ENCODE data around the gene ANKS1A. TPM values are rescaled to one million over a fixed set of nuclear protein-coding genes. Genes with fewer than 3 reads are reported as not detected.
A peak's percentile ranks its signal among the peaks of the same experiment; 100 is the strongest.

ANKS1A gene
- polyA plus RNA-seq, 4 donors, result 6.5 to 29.9 (median 10.8) TPM

- 90 to 91% (median 91%) methylated on average over 19 to 21 of the region's 21 CpGs for WGBS, 3 donors
- H3K4me1 ChIP-seq (ENCODE audit: control insufficient read depth in 3 of 3, insufficient read depth in 2 of 3, low read depth in 1 of 3, low read length in 2 of 3), result no peaks in the 10 kb centered on the region
- no peaks in the 10 kb centered on the region for H3K9me3 ChIP-seq (ENCODE audit: control insufficient read depth in 2 of 2, insufficient read depth in 1 of 2, low read depth in 1 of 2, low read length in 1 of 2)
- no peaks in the 10 kb centered on the region for H3K27me3 ChIP-seq (ENCODE audit: control insufficient read depth in 3 of 3, insufficient read depth in 3 of 3, low read length in 3 of 3)
- peaks cover 5 to 99% (median 10%) of the 10 kb centered on the region in 3 donors for H3K36me3 ChIP-seq (ENCODE audit: control insufficient read depth in 3 of 3, insufficient read depth in 2 of 3, low read depth in 1 of 3, low read length in 3 of 3)
- H3K4me3 ChIP-seq (ENCODE audit: low read depth in 1 of 3, low read length in 3 of 3), result no peak overlapping the region
- DNase-seq (no peak), FAIRE-seq (no peak)
- H3K27ac ChIP-seq (ENCODE audit: low read depth in 1 of 3, low read length in 2 of 3), result no peak overlapping the region
These were observed 191.9 kb downstream of the ANKS1A start for GRCh38 chr6:35080821-35081425.

- no peak overlapping the region for H3K27ac ChIP-seq (ENCODE audit: low read depth in 1 of 3, low read length in 2 of 3)
- no peaks in the 10 kb centered on the region for H3K27me3 ChIP-seq (ENCODE audit: control insufficient read depth in 3 of 3, insufficient read depth in 3 of 3, low read length in 3 of 3)
- no peaks in the 10 kb centered on the region for H3K9me3 ChIP-seq (ENCODE audit: control insufficient read depth in 2 of 2, insufficient read depth in 1 of 2, low read depth in 1 of 2, low read length in 1 of 2)
- DNase-seq, result no peak
- WGBS, 3 donors, result 61 to 69% (median 65%) methylated on average over 13 of the region's 13 CpGs
- no peak overlapping the region for H3K4me3 ChIP-seq (ENCODE audit: low read depth in 1 of 3, low read length in 3 of 3)
- H3K4me1 ChIP-seq (ENCODE audit: control insufficient read depth in 3 of 3, insufficient read depth in 2 of 3, low read depth in 1 of 3, low read length in 2 of 3), result no peaks in the 10 kb centered on the region
- FAIRE-seq, result no peak
- H3K36me3 ChIP-seq (ENCODE audit: control insufficient read depth in 3 of 3, insufficient read depth in 2 of 3, low read depth in 1 of 3, low read length in 3 of 3), result peaks cover 5 to 100% (median 15%) of the 10 kb centered on the region in 3 donors
These were observed 192.4 kb downstream of the ANKS1A start for GRCh38 chr6:35081426-35081851.

- Histone ChIP-seq H3K27ac (ENCODE audit: low read depth in 1 of 3, low read length in 2 of 3) (no peak overlapping the region), H3K36me3 (ENCODE audit: control insufficient read depth in 3 of 3, insufficient read depth in 2 of 3, low read depth in 1 of 3, low read length in 3 of 3) (peaks cover 5 to 100% (median 16%) of the 10 kb centered on the region in 3 donors), H3K4me1 (ENCODE audit: control insufficient read depth in 3 of 3, insufficient read depth in 2 of 3, low read depth in 1 of 3, low read length in 2 of 3) (no peaks in the 10 kb centered on the region), H3K4me3 (ENCODE audit: low read depth in 1 of 3, low read length in 3 of 3) (no peak overlapping the region), H3K9me3 (ENCODE audit: control insufficient read depth in 2 of 2, insufficient read depth in 1 of 2, low read depth in 1 of 2, low read length in 1 of 2) (no peaks in the 10 kb centered on the region), H3K27me3 (ENCODE audit: control insufficient read depth in 3 of 3, insufficient read depth in 3 of 3, low read length in 3 of 3) (no peaks in the 10 kb centered on the region)
- no peak for DNase-seq
- 78 to 87% (median 84%) methylated on average over 19 of the region's 19 CpGs for WGBS, 3 donors
- no peak for FAIRE-seq
These were observed 193.1 kb downstream of the ANKS1A start for GRCh38 chr6:35082046-35082732.

- Histone ChIP-seq H3K9me3 (ENCODE audit: control insufficient read depth in 2 of 2, insufficient read depth in 1 of 2, low read depth in 1 of 2, low read length in 1 of 2) (no peaks in the 10 kb centered on the region), H3K27me3 (ENCODE audit: control insufficient read depth in 3 of 3, insufficient read depth in 3 of 3, low read length in 3 of 3) (no peaks in the 10 kb centered on the region), H3K4me3 (ENCODE audit: low read depth in 1 of 3, low read length in 3 of 3) (no peak overlapping the region), H3K36me3 (ENCODE audit: control insufficient read depth in 3 of 3, insufficient read depth in 2 of 3, low read depth in 1 of 3, low read length in 3 of 3) (peaks cover 5 to 100% (median 16%) of the 10 kb centered on the region in 3 donors), H3K27ac (ENCODE audit: low read depth in 1 of 3, low read length in 2 of 3) (no peak overlapping the region), H3K4me1 (ENCODE audit: control insufficient read depth in 3 of 3, insufficient read depth in 2 of 3, low read depth in 1 of 3, low read length in 2 of 3) (no peaks in the 10 kb centered on the region)
- WGBS, 3 donors, result 94 to 96% (median 95%) methylated on average over 13 of the region's 13 CpGs
- no peak for DNase-seq
- FAIRE-seq, result no peak
These were observed 193.8 kb downstream of the ANKS1A start for GRCh38 chr6:35082733-35083403.

- DNase-seq (peak; percentile 41 to 43), FAIRE-seq (no peak)
- H3K4me1 ChIP-seq (ENCODE audit: control insufficient read depth in 3 of 3, insufficient read depth in 2 of 3, low read depth in 1 of 3, low read length in 2 of 3), result no peaks in the 10 kb centered on the region
These were observed 194.5 kb downstream of the ANKS1A start for GRCh38 chr6:35083507-35083906.

GRCh38 chr6:35084041-35084491 lies 195.0 kb downstream of the ANKS1A start:
- DNase-seq (no peak), FAIRE-seq (no peak)
- Histone ChIP-seq H3K27me3 (ENCODE audit: control insufficient read depth in 3 of 3, insufficient read depth in 3 of 3, low read length in 3 of 3) (no peaks in the 10 kb centered on the region), H3K4me3 (ENCODE audit: low read depth in 1 of 3, low read length in 3 of 3) (no peak overlapping the region), H3K4me1 (ENCODE audit: control insufficient read depth in 3 of 3, insufficient read depth in 2 of 3, low read depth in 1 of 3, low read length in 2 of 3) (no peaks in the 10 kb centered on the region), H3K9me3 (ENCODE audit: control insufficient read depth in 2 of 2, insufficient read depth in 1 of 2, low read depth in 1 of 2, low read length in 1 of 2) (no peaks in the 10 kb centered on the region), H3K36me3 (ENCODE audit: control insufficient read depth in 3 of 3, insufficient read depth in 2 of 3, low read depth in 1 of 3, low read length in 3 of 3) (peaks cover 8 to 100% (median 16%) of the 10 kb centered on the region in 3 donors), H3K27ac (ENCODE audit: low read depth in 1 of 3, low read length in 2 of 3) (no peak overlapping the region)
- 85 to 88% (median 86%) methylated on average over 14 of the region's 14 CpGs for WGBS, 3 donors

More at GRCh38 chr6:35083507-35083906, 194.5 kb downstream of the ANKS1A start:
- Histone ChIP-seq H3K27ac (ENCODE audit: low read depth in 1 of 3, low read length in 2 of 3) (no peak overlapping the region), H3K27me3 (ENCODE audit: control insufficient read depth in 3 of 3, insufficient read depth in 3 of 3, low read length in 3 of 3) (no peaks in the 10 kb centered on the region), H3K36me3 (ENCODE audit: control insufficient read depth in 3 of 3, insufficient read depth in 2 of 3, low read depth in 1 of 3, low read length in 3 of 3) (peaks cover 6 to 100% (median 16%) of the 10 kb centered on the region in 3 donors), H3K4me3 (ENCODE audit: low read depth in 1 of 3, low read length in 3 of 3) (no peak overlapping the region), H3K9me3 (ENCODE audit: control insufficient read depth in 2 of 2, insufficient read depth in 1 of 2, low read depth in 1 of 2, low read length in 1 of 2) (no peaks in the 10 kb centered on the region)
- WGBS, 3 donors, result 56 to 79% (median 68%) methylated on average over 9 of the region's 9 CpGs

- WGBS, 3 donors, result 90 to 94% (median 93%) methylated on average over 12 of the region's 12 CpGs
- peaks cover 8 to 100% (median 16%) of the 10 kb centered on the region in 3 donors for H3K36me3 ChIP-seq (ENCODE audit: control insufficient read depth in 3 of 3, insufficient read depth in 2 of 3, low read depth in 1 of 3, low read length in 3 of 3)
- DNase-seq (no peak), FAIRE-seq (no peak)
- H3K4me3 ChIP-seq (ENCODE audit: low read depth in 1 of 3, low read length in 3 of 3), result no peak overlapping the region
- no peaks in the 10 kb centered on the region for H3K4me1 ChIP-seq (ENCODE audit: control insufficient read depth in 3 of 3, insufficient read depth in 2 of 3, low read depth in 1 of 3, low read length in 2 of 3)
- H3K9me3 ChIP-seq (ENCODE audit: control insufficient read depth in 2 of 2, insufficient read depth in 1 of 2, low read depth in 1 of 2, low read length in 1 of 2), result no peaks in the 10 kb centered on the region
- no peak overlapping the region for H3K27ac ChIP-seq (ENCODE audit: low read depth in 1 of 3, low read length in 2 of 3)
- no peaks in the 10 kb centered on the region for H3K27me3 ChIP-seq (ENCODE audit: control insufficient read depth in 3 of 3, insufficient read depth in 3 of 3, low read length in 3 of 3)
These were observed 195.6 kb downstream of the ANKS1A start for GRCh38 chr6:35084511-35085203.
